Measurements from ENCODE around the gene MMP15.
"Not testable (repeated sequence)": the region's sequence is repeated elsewhere in the genome, so short reads cannot be mapped to it uniquely, and the experiment has no call there.

Gene MMP15

GRCh38 chr16:57996406-57997175 is 29.0 kb upstream of the MMP15 start:
- DNase-seq (ENCODE audit: low spot score), result no peak

GRCh38 chr16:57997176-57997527 is 28.4 kb upstream of the MMP15 start:
- no peak for DNase-seq (ENCODE audit: low spot score)

GRCh38 chr16:57997528-57998265 is 27.9 kb upstream of the MMP15 start:
- no peak for DNase-seq (ENCODE audit: low spot score)

GRCh38 chr16:57998486-57998885 is 27.1 kb upstream of the MMP15 start:
- DNase-seq (ENCODE audit: low spot score), result no peak

- no peak for DNase-seq (ENCODE audit: low spot score)
Measured at GRCh38 chr16:57998992-57999365, 26.6 kb upstream of the MMP15 start.

GRCh38 chr16:57999366-57999970 is 26.1 kb upstream of the MMP15 start:
- no peak for DNase-seq (ENCODE audit: low spot score)

GRCh38 chr16:57999971-58000705 is 25.4 kb upstream of the MMP15 start, which contains the start of gene ZNF319:
Gene ZNF319 (minus strand): TSS chr16:58000672. CDS start chr16:57998265, 2,407 bp downstream.
- DNase-seq (ENCODE audit: low spot score), result no peak

- DNase-seq (ENCODE audit: low spot score), result peak; percentile 86
Measured at GRCh38 chr16:58000706-58001676, 24.6 kb upstream of the MMP15 start, which contains the start of gene USB1. Gene USB1 (plus strand): TSS chr16:58001407. CDS start chr16:58001484, 77 bp downstream.

GRCh38 chr16:58001781-58002415 is 23.7 kb upstream of the MMP15 start:
- no peak for DNase-seq (ENCODE audit: low spot score)

- DNase-seq (ENCODE audit: low spot score), result no peak
Measured at GRCh38 chr16:58002416-58002800, 23.1 kb upstream of the MMP15 start.

- DNase-seq (ENCODE audit: low spot score), result no peak
Measured at GRCh38 chr16:58002936-58003335, 22.6 kb upstream of the MMP15 start.

GRCh38 chr16:58004736-58005135 is 20.8 kb upstream of the MMP15 start:
- DNase-seq (ENCODE audit: low spot score), result not testable (repeated sequence)

- DNase-seq (ENCODE audit: low spot score), result no peak
Measured at GRCh38 chr16:58009856-58010416, 15.6 kb upstream of the MMP15 start.

- DNase-seq (ENCODE audit: low spot score), result no peak
Measured at GRCh38 chr16:58010886-58011285, 14.7 kb upstream of the MMP15 start.

GRCh38 chr16:58011652-58012051 is 13.9 kb upstream of the MMP15 start:
- no peak for DNase-seq (ENCODE audit: low spot score)

GRCh38 chr16:58012481-58012880 is 13.1 kb upstream of the MMP15 start:
- DNase-seq (ENCODE audit: low spot score), result no peak

GRCh38 chr16:58013201-58013956 is 12.2 kb upstream of the MMP15 start:
- DNase-seq (ENCODE audit: low spot score), result no peak

- DNase-seq (ENCODE audit: low spot score), result peak; percentile 50
Measured at GRCh38 chr16:58016840-58017446, 8.6 kb upstream of the MMP15 start.

GRCh38 chr16:58018803-58019202 is 6.8 kb upstream of the MMP15 start:
- no peak for DNase-seq (ENCODE audit: low spot score)

Data from putamen (tissue), 1 donor.